Parathyroid adenoma (tissue), 2 donors: ENCODE results near the gene PARD3B.

Source experiments
- H2AFZ ChIP-seq: fragments of 300-600 bp; sonication (generic); one replicate; pipeline ENCODE4 v1.7.0; 2017; ENCODE audit warnings: antibody characterized with exemption, mild to moderate bottlenecking
- H3K27ac ChIP-seq: fragments of 300-600 bp; sonication (generic); one replicate; pipeline ENCODE4 v1.7.0; 2017
- H3K27me3 ChIP-seq: fragments of 300-600 bp; sonication (generic); one replicate; pipeline ENCODE4 v1.7.0; 2017; ENCODE audit warnings: low read length; ENCODE audit not compliant: control insufficient read depth, insufficient read depth
- H3K36me3 ChIP-seq: fragments of 300-600 bp; sonication (generic); one replicate; pipeline ENCODE4 v1.7.0; 2017; ENCODE audit warnings: low read length; ENCODE audit not compliant: control insufficient read depth, insufficient read depth
- H3K4me1 ChIP-seq: fragments of 300-600 bp; sonication (generic); one replicate; pipeline ENCODE4 v1.7.0; 2017; ENCODE audit warnings: control low read depth
- H3K4me2 ChIP-seq: fragments of 300-600 bp; sonication (generic); one replicate; pipeline ENCODE4 v1.7.0; 2017; ENCODE audit warnings: low read length
- H3K4me3 ChIP-seq: fragments of 300-600 bp; sonication (generic); one replicate; pipeline ENCODE4 v1.7.0; 2017; ENCODE audit warnings: low read depth, low read length
- H3K79me2 ChIP-seq: fragments of 300-600 bp; sonication (generic); one replicate; pipeline ENCODE4 v1.7.0; 2017; ENCODE audit warnings: control low read depth
- H3K9ac ChIP-seq: fragments of 300-600 bp; sonication (generic); one replicate; pipeline ENCODE4 v1.7.0; 2017; ENCODE audit warnings: mild to moderate bottlenecking
- H3K9me3 ChIP-seq: fragments of 300-600 bp; sonication (generic); one replicate; pipeline ENCODE4 v1.7.0; 2017; ENCODE audit warnings: low read length; ENCODE audit not compliant: control insufficient read depth
- TF ChIP-seq, protein P1 (sequence below): fragments of 300-600 bp; sonication (generic); IDR thresholded peaks from one replicate; pipeline ENCODE4 v1.7.0; 2017; ENCODE audit warnings: antibody characterized with exemption, mild to moderate bottlenecking
- donor health status: primary hyperparathyroidism.

PARD3B gene

DNA sequence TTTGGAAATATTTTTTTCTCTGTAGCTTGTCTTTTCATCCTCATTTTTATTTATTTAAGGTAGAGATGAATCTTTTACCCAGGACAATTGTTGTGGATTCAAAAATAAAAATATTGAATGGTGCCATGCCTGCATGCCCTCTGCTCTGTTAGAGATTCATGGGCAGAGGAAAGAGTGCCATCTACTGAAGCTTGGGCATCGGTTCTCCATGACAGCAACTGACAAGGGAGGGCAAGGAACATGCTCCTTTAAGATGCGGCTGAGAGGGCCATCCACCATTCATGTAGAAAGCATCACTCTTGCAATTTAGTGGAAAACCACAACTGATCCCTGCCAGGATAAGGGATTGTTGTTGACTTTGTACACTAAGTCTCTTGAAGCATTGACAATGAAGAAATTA lies 79.9 kb downstream of the PARD3B start:
- H3K36me3 ChIP-seq = no peaks in the 10 kb centered on the region
- H3K27ac ChIP-seq = no peak overlapping the region
- H3K9me3 ChIP-seq = no peaks in the 10 kb centered on the region
- peaks cover 13% of the 10 kb centered on the region for H3K79me2 ChIP-seq
- H3K9ac ChIP-seq = no peak overlapping the region
- H3K4me2 ChIP-seq = no peak overlapping the region
- peaks cover 3% of the 10 kb centered on the region for H3K4me1 ChIP-seq
- no peaks in the 10 kb centered on the region for H3K27me3 ChIP-seq
- H2AFZ ChIP-seq = no peak overlapping the region
- TF ChIP-seq, protein P1, sequence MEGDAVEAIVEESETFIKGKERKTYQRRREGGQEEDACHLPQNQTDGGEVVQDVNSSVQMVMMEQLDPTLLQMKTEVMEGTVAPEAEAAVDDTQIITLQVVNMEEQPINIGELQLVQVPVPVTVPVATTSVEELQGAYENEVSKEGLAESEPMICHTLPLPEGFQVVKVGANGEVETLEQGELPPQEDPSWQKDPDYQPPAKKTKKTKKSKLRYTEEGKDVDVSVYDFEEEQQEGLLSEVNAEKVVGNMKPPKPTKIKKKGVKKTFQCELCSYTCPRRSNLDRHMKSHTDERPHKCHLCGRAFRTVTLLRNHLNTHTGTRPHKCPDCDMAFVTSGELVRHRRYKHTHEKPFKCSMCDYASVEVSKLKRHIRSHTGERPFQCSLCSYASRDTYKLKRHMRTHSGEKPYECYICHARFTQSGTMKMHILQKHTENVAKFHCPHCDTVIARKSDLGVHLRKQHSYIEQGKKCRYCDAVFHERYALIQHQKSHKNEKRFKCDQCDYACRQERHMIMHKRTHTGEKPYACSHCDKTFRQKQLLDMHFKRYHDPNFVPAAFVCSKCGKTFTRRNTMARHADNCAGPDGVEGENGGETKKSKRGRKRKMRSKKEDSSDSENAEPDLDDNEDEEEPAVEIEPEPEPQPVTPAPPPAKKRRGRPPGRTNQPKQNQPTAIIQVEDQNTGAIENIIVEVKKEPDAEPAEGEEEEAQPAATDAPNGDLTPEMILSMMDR = peak; percentile 45
- H3K4me3 ChIP-seq = no peak overlapping the region

DNA sequence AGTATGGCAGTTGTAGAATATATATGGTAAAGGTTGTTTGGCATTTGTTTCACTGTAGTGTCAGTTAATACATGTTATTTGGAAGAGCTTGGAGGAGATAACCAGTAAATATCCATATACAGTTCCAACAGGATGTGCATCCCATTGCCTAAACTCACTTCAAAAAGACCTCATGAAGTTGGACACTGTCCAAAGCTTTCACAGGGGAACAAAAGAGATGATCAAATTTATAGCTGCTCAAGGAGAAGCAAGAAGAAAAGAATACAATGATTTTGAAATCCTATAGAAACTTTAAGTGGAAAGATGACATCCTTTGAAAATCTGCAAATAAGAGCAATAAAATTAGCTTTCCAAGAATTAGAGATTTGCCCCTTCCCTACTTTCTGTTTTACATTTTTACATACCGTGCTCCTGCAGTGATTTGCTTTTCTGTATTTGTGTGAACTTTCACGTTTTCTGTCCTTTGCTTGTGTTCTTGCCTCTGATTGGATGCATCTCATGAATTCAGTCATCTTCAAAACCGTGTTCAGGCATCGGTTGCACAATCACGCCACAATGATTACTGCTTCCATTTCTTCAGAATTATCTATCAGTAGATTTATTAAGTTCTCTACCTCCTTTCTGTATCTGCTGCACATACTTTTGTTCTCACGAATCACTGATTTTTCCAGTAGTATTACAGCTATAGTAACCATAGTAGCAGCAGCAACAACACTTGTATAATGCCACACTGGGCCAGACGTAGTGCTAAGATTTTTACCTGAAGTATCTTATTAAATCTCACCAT lies 83.8 kb downstream of the PARD3B start:
- Histone ChIP-seq H3K4me2 (no peak overlapping the region), H3K36me3 (no peaks in the 10 kb centered on the region)
- TF ChIP-seq, protein P1 = no peak

DNA sequence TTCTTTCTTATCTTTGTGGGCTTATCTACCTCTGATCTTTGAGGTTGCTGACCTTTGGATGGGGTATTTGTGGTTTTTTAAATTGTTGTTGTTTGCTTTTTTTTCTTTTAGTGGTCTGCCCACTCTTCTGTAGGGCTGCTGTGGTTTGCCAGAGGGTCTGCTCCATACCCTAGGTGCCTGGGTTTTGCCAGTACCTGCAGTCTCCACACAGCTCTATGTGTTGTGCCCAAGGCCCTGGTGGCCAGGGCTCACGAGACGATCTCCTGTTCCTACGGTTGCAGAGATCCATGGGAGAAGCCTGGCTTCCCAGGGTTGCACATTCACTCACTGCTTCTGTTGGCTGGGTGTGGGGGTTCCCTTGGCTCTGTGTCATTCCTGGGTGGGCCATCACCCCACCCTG lies 87.1 kb downstream of the PARD3B start:
- no peak overlapping the region for H3K9ac ChIP-seq

More for the DNA sequence above, 83.8 kb downstream of the PARD3B start:
- H3K9ac ChIP-seq = no peak overlapping the region
- H3K9me3 ChIP-seq = no peaks in the 10 kb centered on the region
- H3K4me3 ChIP-seq = no peak overlapping the region
- H3K79me2 ChIP-seq = peaks cover 26% of the 10 kb centered on the region
- H3K27me3 ChIP-seq = no peaks in the 10 kb centered on the region
- H2AFZ ChIP-seq = no peak overlapping the region
- no peaks in the 10 kb centered on the region for H3K4me1 ChIP-seq
- no peak overlapping the region for H3K27ac ChIP-seq

DNA sequence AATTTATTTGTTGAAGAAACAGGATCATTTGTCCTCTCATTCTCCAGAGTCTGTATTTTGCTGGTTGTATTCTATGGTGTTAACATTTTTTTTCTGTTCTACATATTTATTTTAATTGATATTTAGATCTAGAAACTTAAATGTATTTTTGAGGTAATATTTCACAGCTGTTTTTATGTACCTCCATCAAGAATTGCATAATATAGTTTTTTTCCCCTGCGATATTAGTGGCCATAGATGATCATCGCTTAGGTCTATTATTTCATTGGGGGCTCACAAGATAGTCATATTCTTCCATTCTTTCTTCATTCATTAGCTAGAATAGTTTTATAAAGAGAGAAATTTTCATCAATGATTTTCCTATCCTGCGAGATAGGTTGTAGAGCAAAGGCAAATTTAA lies 89.3 kb downstream of the PARD3B start:
- H2AFZ ChIP-seq = no peak overlapping the region
- H3K4me3 ChIP-seq = no peak overlapping the region
- TF ChIP-seq, protein P1 = no peak
- H3K9ac ChIP-seq = no peak overlapping the region
- no peak overlapping the region for H3K27ac ChIP-seq
- no peaks in the 10 kb centered on the region for H3K36me3 ChIP-seq
- no peaks in the 10 kb centered on the region for H3K9me3 ChIP-seq
- H3K79me2 ChIP-seq = peaks cover 24% of the 10 kb centered on the region
- no peak overlapping the region for H3K4me2 ChIP-seq
- H3K4me1 ChIP-seq = no peaks in the 10 kb centered on the region
- no peaks in the 10 kb centered on the region for H3K27me3 ChIP-seq

More for the DNA sequence above, 87.1 kb downstream of the PARD3B start:
- H3K4me1 ChIP-seq = no peaks in the 10 kb centered on the region
- H3K9me3 ChIP-seq = no peaks in the 10 kb centered on the region
- H3K36me3 ChIP-seq = no peaks in the 10 kb centered on the region
- TF ChIP-seq, protein P1 = no peak
- no peak overlapping the region for H3K4me2 ChIP-seq
- H3K4me3 ChIP-seq = no peak overlapping the region
- H3K27me3 ChIP-seq = no peaks in the 10 kb centered on the region
- H3K27ac ChIP-seq = no peak overlapping the region
- peaks cover 24% of the 10 kb centered on the region for H3K79me2 ChIP-seq
- H2AFZ ChIP-seq = no peak overlapping the region

DNA sequence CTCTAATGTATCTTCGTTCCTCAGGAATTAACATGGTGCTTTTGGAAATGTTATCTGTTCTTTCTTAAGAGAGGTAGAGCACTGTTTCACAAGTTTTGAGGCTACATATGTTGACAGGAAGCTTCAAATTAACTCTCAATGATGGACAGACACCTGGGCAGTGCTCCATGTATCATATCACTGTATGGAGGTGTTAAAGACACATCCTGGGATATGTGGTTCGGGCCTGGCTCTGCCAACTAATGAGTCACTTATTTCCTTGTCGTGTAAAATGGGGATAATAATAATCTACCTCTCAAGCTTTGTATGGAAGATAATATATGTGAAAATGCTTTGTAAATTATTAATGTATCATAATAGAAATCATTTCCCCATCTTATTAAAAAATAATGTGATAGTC lies 90.2 kb downstream of the PARD3B start:
- H3K36me3 ChIP-seq = no peaks in the 10 kb centered on the region
- no peaks in the 10 kb centered on the region for H3K4me1 ChIP-seq
- TF ChIP-seq, protein P1 = no peak
- no peak overlapping the region for H3K27ac ChIP-seq
- H3K79me2 ChIP-seq = peaks cover 17% of the 10 kb centered on the region
- H3K4me3 ChIP-seq = no peak overlapping the region
- H3K9ac ChIP-seq = no peak overlapping the region
- no peaks in the 10 kb centered on the region for H3K27me3 ChIP-seq
- H2AFZ ChIP-seq = no peak overlapping the region
- no peaks in the 10 kb centered on the region for H3K9me3 ChIP-seq
- H3K4me2 ChIP-seq = no peak overlapping the region
